HEK293T (cell line): Measurements from ENCODE around the gene RCN2.

ENCODE experiments used
- FOXK2 ChIP-seq: fragments of 450-650 bp; IDR thresholded peaks from 2 replicates; pipeline ENCODE4 v1.6.1; 2016; ENCODE audit warnings: mild to moderate bottlenecking
- HDGF ChIP-seq: fragments of 450-650 bp; IDR thresholded peaks from 2 replicates; pipeline ENCODE4 v1.6.1; 2017; ENCODE audit warnings: antibody characterized with exemption, borderline replicate concordance
- SP1 ChIP-seq: fragments of 450-650 bp; IDR thresholded peaks from 2 replicates; pipeline ENCODE4 v1.6.1; 2017
- TARDBP ChIP-seq: fragments of 450-650 bp; IDR thresholded peaks from 2 replicates; pipeline ENCODE4 v1.6.1; 2016

- TF ChIP-seq TARDBP (no peak), SP1 (no peak), HDGF (no peak), FOXK2 (no peak)
Measured at GRCh38 chr15:76983590-76984375, 52.2 kb downstream of the RCN2 start.
